SU-DHL-6 (cell line): ENCODE measurements around the gene ZSCAN22.

Source experiments
- H2AFZ ChIP-seq: fragments of 200-600 bp; sonication (generic); 2 replicates; pipeline ENCODE4 v1.6.1; 2014; ENCODE audit warnings: low read depth, mild to moderate bottlenecking, moderate library complexity, mixed read lengths, antibody characterized with exemption, low read length; ENCODE audit not compliant: severe bottlenecking
- H3F3A ChIP-seq: fragments of 200-600 bp; shearing (Covaris generic); 2 replicates; pipeline ENCODE4 v1.6.0; 2016; ENCODE audit warnings: antibody characterized with exemption, mild to moderate bottlenecking; ENCODE audit not compliant: insufficient read depth
- H3K27ac ChIP-seq: fragments of 200-600 bp; sonication (generic); 2 replicates; pipeline ENCODE4 v1.5.1; 2016; ENCODE audit warnings: low read depth, mild to moderate bottlenecking, low read length, moderate library complexity, mixed read lengths
- H3K27me3 ChIP-seq: fragments of 200-600 bp; sonication (generic), shearing (Covaris generic); 2 replicates; pipeline ENCODE4 v1.6.0; 2014; ENCODE audit warnings: mild to moderate bottlenecking, low read length
- H3K36me3 ChIP-seq: fragments of 200-600 bp; sonication (generic); 2 replicates; pipeline ENCODE4 v1.6.1; 2014; ENCODE audit warnings: mild to moderate bottlenecking, low read length, mixed read lengths
- H3K4me2 ChIP-seq: fragments of 300-600, 200-600 bp; shearing (Covaris generic), sonication (generic); 2 replicates; pipeline ENCODE4 v1.6.0; 2014; ENCODE audit warnings: low read length, low read depth, mild to moderate bottlenecking; ENCODE audit not compliant: poor library complexity, severe bottlenecking
- H3K4me3 ChIP-seq: fragments of 200-600 bp; sonication (generic); 2 replicates; pipeline ENCODE4 v1.5.1; 2014; ENCODE audit warnings: antibody characterized with exemption, low read length, mild to moderate bottlenecking, mixed read lengths; ENCODE audit not compliant: insufficient read depth, poor library complexity, severe bottlenecking
- H3K79me2 ChIP-seq: fragments of 200-600 bp; sonication (generic); 2 replicates; pipeline ENCODE4 v1.6.1; 2014; ENCODE audit warnings: mild to moderate bottlenecking, low read length, moderate library complexity; ENCODE audit not compliant: insufficient read depth
- H3K9ac ChIP-seq: fragments of 200-600 bp; sonication (generic); 2 replicates; pipeline ENCODE4 v1.7.0; 2014; ENCODE audit warnings: mild to moderate bottlenecking, low read length
- H3K9me2 ChIP-seq: fragments of 200-600 bp; sonication (generic); replicated peaks from 2 replicates; pipeline ENCODE4 v1.6.1; 2014; ENCODE audit warnings: low read length; ENCODE audit not compliant: insufficient read depth
- H3K9me3 ChIP-seq: fragments of 200-600 bp; sonication (generic); 2 replicates; pipeline ENCODE4 v1.6.1; 2014; ENCODE audit warnings: low read length, mixed read lengths; ENCODE audit not compliant: insufficient read depth
- H4K20me1 ChIP-seq: fragments of 200-600 bp; sonication (generic); 2 replicates; pipeline ENCODE4 v1.6.1; 2014; ENCODE audit warnings: low read depth, mild to moderate bottlenecking, antibody characterized with exemption, low read length, moderate library complexity, mixed read lengths
- EZH2phosphoT487 ChIP-seq: fragments of 200-600 bp; sonication (generic), shearing (Covaris generic); conservative IDR thresholded peaks from 2 replicates; pipeline ENCODE4 v1.6.1; 2018; ENCODE audit warnings: mild to moderate bottlenecking, antibody characterized with exemption, low read length, moderate library complexity, mixed read lengths
- TF ChIP-seq, protein P1 (sequence below): fragments of 200-600 bp; sonication (generic); IDR thresholded peaks from one replicate; pipeline ENCODE4 v1.5.1; 2017; ENCODE audit warnings: antibody characterized with exemption, mild to moderate bottlenecking, low read length, moderate library complexity; ENCODE audit not compliant: insufficient read depth, poor library complexity, severe bottlenecking

Gene ZSCAN22

DNA sequence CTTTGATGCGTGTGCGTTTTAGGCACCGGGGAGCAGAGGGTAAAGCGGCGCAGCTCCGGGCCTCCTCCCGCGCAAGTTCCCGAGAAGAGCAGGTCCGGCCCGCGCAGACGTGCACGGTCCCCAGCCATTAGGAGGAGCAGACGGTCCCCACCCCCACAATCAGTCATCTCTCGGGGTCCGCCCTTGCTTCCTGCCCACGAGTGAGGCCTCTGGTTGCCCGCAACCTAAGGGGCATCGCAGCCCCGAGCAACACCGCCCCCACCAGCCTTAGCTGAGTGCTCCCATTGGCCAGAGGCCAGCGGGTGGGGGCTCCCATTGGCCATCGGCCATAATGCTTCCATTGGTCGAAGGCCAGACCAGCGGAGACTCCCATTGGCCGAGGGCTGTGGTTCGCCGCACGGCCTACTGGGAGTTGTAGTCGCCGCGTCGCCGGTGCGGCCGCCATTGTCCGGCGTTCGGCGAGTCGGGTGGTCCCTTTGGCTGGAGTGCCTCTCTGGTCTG, 48.2 kb upstream of the ZSCAN22 start, which contains the start of gene ZNF8:
TSS of gene ZNF8 (plus strand) at position 415 of the 501 bp plus-strand sequence. CDS start 127 bp downstream, outside the sequence.
- Histone ChIP-seq H3K79me2 (peaks cover 52% of the 10 kb centered on the region), H3F3A (no peaks in the 10 kb centered on the region; the same call in 1 of the 2 replicates), H3K4me2 (peak within 1 kb of the TSS; percentile 88), H3K36me3 (no peaks in the 10 kb centered on the region), H3K9ac (peak within 1 kb of the TSS; percentile 88), H3K9me2 (no peaks in the 10 kb centered on the region), H3K27me3 (no peaks in the 10 kb centered on the region), H2AFZ (peak within 1 kb of the TSS; percentile 93), H3K4me3 (peak within 1 kb of the TSS; percentile 92), H3K27ac (peak within 1 kb of the TSS; percentile 52), H3K9me3 (no peaks in the 10 kb centered on the region), H4K20me1 (no peaks in the 10 kb centered on the region)
- TF ChIP-seq, protein P1, sequence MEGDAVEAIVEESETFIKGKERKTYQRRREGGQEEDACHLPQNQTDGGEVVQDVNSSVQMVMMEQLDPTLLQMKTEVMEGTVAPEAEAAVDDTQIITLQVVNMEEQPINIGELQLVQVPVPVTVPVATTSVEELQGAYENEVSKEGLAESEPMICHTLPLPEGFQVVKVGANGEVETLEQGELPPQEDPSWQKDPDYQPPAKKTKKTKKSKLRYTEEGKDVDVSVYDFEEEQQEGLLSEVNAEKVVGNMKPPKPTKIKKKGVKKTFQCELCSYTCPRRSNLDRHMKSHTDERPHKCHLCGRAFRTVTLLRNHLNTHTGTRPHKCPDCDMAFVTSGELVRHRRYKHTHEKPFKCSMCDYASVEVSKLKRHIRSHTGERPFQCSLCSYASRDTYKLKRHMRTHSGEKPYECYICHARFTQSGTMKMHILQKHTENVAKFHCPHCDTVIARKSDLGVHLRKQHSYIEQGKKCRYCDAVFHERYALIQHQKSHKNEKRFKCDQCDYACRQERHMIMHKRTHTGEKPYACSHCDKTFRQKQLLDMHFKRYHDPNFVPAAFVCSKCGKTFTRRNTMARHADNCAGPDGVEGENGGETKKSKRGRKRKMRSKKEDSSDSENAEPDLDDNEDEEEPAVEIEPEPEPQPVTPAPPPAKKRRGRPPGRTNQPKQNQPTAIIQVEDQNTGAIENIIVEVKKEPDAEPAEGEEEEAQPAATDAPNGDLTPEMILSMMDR, result no peak
- no peak for TF ChIP-seq EZH2phosphoT487

- Histone ChIP-seq H3K27me3 (no peaks in the 10 kb centered on the region), H3F3A (no peaks in the 10 kb centered on the region; the same call in 1 of the 2 replicates), H3K9me2 (no peaks in the 10 kb centered on the region), H2AFZ (peak overlapping the region; percentile 87), H3K36me3 (no peaks in the 10 kb centered on the region), H3K4me2 (peak overlapping the region; percentile 81), H3K4me3 (peak overlapping the region; percentile 92), H3K27ac (0 out of 2 replicates have a peak overlapping the region, but pooled peaks have one; percentile 22), H3K9ac (peak overlapping the region; percentile 88), H3K9me3 (no peaks in the 10 kb centered on the region), H4K20me1 (no peaks in the 10 kb centered on the region), H3K79me2 (peaks cover 55% of the 10 kb centered on the region)
- no peak for TF ChIP-seq EZH2phosphoT487
- TF ChIP-seq, protein P1, result no peak
Measured at GRCh38 chr19:58279042-58279924, 47.5 kb upstream of the ZSCAN22 start.

- Histone ChIP-seq H3K79me2 (peaks cover 58% of the 10 kb centered on the region), H3K4me3 (peak overlapping the region; percentile 92), H2AFZ (no peak overlapping the region), H3K27me3 (no peaks in the 10 kb centered on the region), H3K4me2 (peak overlapping the region; percentile 81), H4K20me1 (no peaks in the 10 kb centered on the region), H3F3A (no peaks in the 10 kb centered on the region; the same call in 1 of the 2 replicates), H3K36me3 (no peaks in the 10 kb centered on the region), H3K9ac (peak overlapping the region; percentile 88), H3K27ac (no peak overlapping the region), H3K9me3 (no peaks in the 10 kb centered on the region), H3K9me2 (no peaks in the 10 kb centered on the region)
- TF ChIP-seq, protein P1, result no peak
- TF ChIP-seq EZH2phosphoT487, result no peak
Measured at GRCh38 chr19:58279925-58280316, 46.9 kb upstream of the ZSCAN22 start.
